Thyroid gland (tissue), 4 donors: ENCODE measurements around the gene SUSD4. TPM values are rescaled to one million over a fixed set of nuclear protein-coding genes. Genes with fewer than 3 reads are reported as not detected.

Source experiments
- DNase-seq, 2 donors: peaks; one replicate each; pipeline ENCODE4 v3.0.0-alpha.2; 2019
- H3K27ac ChIP-seq, 3 donors: fragments of 200-600 bp; sonication (generic); 1 replicate in 2 of 3; 2 replicates in 1 of 3; pipeline ENCODE4 v1.5.1; 2016 to 2019; ENCODE audit warnings: mild to moderate bottlenecking in 1 of 3, moderate library complexity in 1 of 3
- H3K27me3 ChIP-seq: fragments of 200-600 bp; sonication (generic); one replicate; pipeline ENCODE4 v1.5.1; 2019
- H3K36me3 ChIP-seq, 2 donors: fragments of 200-600 bp; sonication (generic); one replicate each; pipeline ENCODE4 v1.5.1; 2016 to 2019
- H3K4me1 ChIP-seq, 2 donors: fragments of 200-600 bp; sonication (generic); one replicate each; pipeline ENCODE4 v1.5.1; 2017 to 2019
- H3K4me3 ChIP-seq, 3 donors: fragments of 200-600 bp; sonication (generic); replicated peaks in 1 of 3; 1 replicate in 2 of 3; 2 replicates in 1 of 3; pipeline ENCODE4 v1.5.1; 2016; ENCODE audit warnings: mild to moderate bottlenecking in 1 of 3
- H3K9me3 ChIP-seq: fragments of 200-600 bp; sonication (generic); one replicate; pipeline ENCODE4 v1.5.1; 2017
- CTCF ChIP-seq, 6 experiments: fragments of 200-600 bp in 3 of 6; fragments of 450-650 bp in 3 of 6; sonication (generic) in 3 of 6; IDR thresholded peaks; one replicate each; pipeline ENCODE4 v1.5.1; 2016 to 2019; ENCODE audit warnings: antibody characterized with exemption in 6 of 6, mild to moderate bottlenecking in 2 of 6, inconsistent platforms in 1 of 6, moderate library complexity in 1 of 6
- POLR2A ChIP-seq, 2 donors: fragments of 450-650 bp; IDR thresholded peaks; one replicate each; pipeline ENCODE4 v1.6.1; 2017; ENCODE audit warnings: antibody characterized with exemption in 2 of 2, mild to moderate bottlenecking in 2 of 2, moderate library complexity in 1 of 2
- WGBS, 2 donors: methylation state at CpG; one replicate each; pipeline ENCODE4 v1.1.5; 2017; 5-methylcytosine and 5-hydroxymethylcytosine counted together
- intact Hi-C: fragments of 100-400 bp; cut with DNase I; formaldehyde crosslinking; loops from one replicate; pipeline ENCODE4 v1.15.1; 2023
- total RNA-seq, 4 donors: library from RNA; depleted of rRNA; stranded (reverse); fragments of >200 nt; gene quantifications; one replicate each; pipeline ENCODE4 v1.2.3, GENCODE V29; 2016

The SUSD4 gene
- total RNA-seq, 4 donors from 2014 or later: 0.54 to 2.8 (median 0.92) TPM

- no peaks in the 10 kb centered on the region for H3K36me3 ChIP-seq
- intact Hi-C loops: no loop called here
- WGBS, 2 donors: 96 to 99% methylated on average over 3 of the region's 3 CpGs
- H3K27me3 ChIP-seq: no peaks in the 10 kb centered on the region
- no peaks in the 10 kb centered on the region for H3K4me1 ChIP-seq
- no peaks in the 10 kb centered on the region for H3K9me3 ChIP-seq
- no peak overlapping the region for H3K27ac ChIP-seq
- DNase-seq: no peak
- TF ChIP-seq CTCF (IDR thresholded peaks at IDR 0.05): no peak
- TF ChIP-seq POLR2A (IDR thresholded peaks at IDR 0.05): no peak
- H3K4me3 ChIP-seq: no peak overlapping the region
These were observed 177.2 kb downstream of the SUSD4 start for GRCh38 chr1:223186800-223187199.

GRCh38 chr1:223183268-223183862 is 180.6 kb downstream of the SUSD4 start:
- H3K9me3 ChIP-seq: no peaks in the 10 kb centered on the region
- H3K36me3 ChIP-seq: no peaks in the 10 kb centered on the region
- no peak overlapping the region for H3K27ac ChIP-seq
- peaks cover 8 to 10% of the 10 kb centered on the region in 2 donors for H3K4me1 ChIP-seq
- no peak for TF ChIP-seq POLR2A (IDR thresholded peaks at IDR 0.05)
- TF ChIP-seq CTCF (IDR thresholded peaks at IDR 0.05): no peak
- DNase-seq: no peak
- no peaks in the 10 kb centered on the region for H3K27me3 ChIP-seq
- no peak overlapping the region for H3K4me3 ChIP-seq
- intact Hi-C loops: no loop called here
- WGBS, 2 donors: 92 to 94% methylated on average over 9 of the region's 9 CpGs

GRCh38 chr1:223180731-223181321 is 183.2 kb downstream of the SUSD4 start:
- no peak overlapping the region for H3K4me3 ChIP-seq
- no peak overlapping the region for H3K27ac ChIP-seq
- DNase-seq: no peak
- no peak for TF ChIP-seq CTCF (IDR thresholded peaks at IDR 0.05)
- no peak for TF ChIP-seq POLR2A (IDR thresholded peaks at IDR 0.05)
- H3K27me3 ChIP-seq: no peaks in the 10 kb centered on the region
- WGBS, 2 donors: 34 to 35% methylated on average over 5 of the region's 5 CpGs
- H3K4me1 ChIP-seq: peaks cover 8 to 10% of the 10 kb centered on the region in 2 donors
- no peaks in the 10 kb centered on the region for H3K9me3 ChIP-seq
- no peaks in the 10 kb centered on the region for H3K36me3 ChIP-seq
- intact Hi-C loops: no loop called here

GRCh38 chr1:223179786-223180185 is 184.2 kb downstream of the SUSD4 start:
- intact Hi-C loops: no loop called here
- DNase-seq: no peak
- 23 to 70% methylated on average over 1 of the region's 1 CpG for WGBS, 2 donors
- no peak overlapping the region for H3K4me3 ChIP-seq
- no peaks in the 10 kb centered on the region for H3K9me3 ChIP-seq
- no peak overlapping the region for H3K27ac ChIP-seq
- H3K36me3 ChIP-seq: no peaks in the 10 kb centered on the region
- no peak for TF ChIP-seq POLR2A (IDR thresholded peaks at IDR 0.05)
- no peak for TF ChIP-seq CTCF (IDR thresholded peaks at IDR 0.05)
- no peaks in the 10 kb centered on the region for H3K27me3 ChIP-seq
- peaks cover 8 to 10% of the 10 kb centered on the region in 2 donors for H3K4me1 ChIP-seq

GRCh38 chr1:223179280-223179679 is 184.7 kb downstream of the SUSD4 start:
- Histone ChIP-seq H3K27me3 (no peaks in the 10 kb centered on the region), H3K4me1 (peaks cover 8 to 10% of the 10 kb centered on the region in 2 donors), H3K4me3 (no peak overlapping the region), H3K9me3 (no peaks in the 10 kb centered on the region), H3K27ac (no peak overlapping the region), H3K36me3 (no peaks in the 10 kb centered on the region)
- TF ChIP-seq CTCF (IDR thresholded peaks at IDR 0.05) (no peak), POLR2A (IDR thresholded peaks at IDR 0.05) (no peak)
- DNase-seq: no peak
- intact Hi-C loops: no loop called here
- 89 to 95% methylated on average over 3 of the region's 3 CpGs for WGBS, 2 donors
